Measurements from ENCODE around the gene U2AF2. TPM values are rescaled to one million over a fixed set of nuclear protein-coding genes. Genes with fewer than 3 reads are reported as not detected.

U2AF2 gene
- total RNA-seq, 2 experiments from 2014 or later = 211 to 264 TPM

DNA sequence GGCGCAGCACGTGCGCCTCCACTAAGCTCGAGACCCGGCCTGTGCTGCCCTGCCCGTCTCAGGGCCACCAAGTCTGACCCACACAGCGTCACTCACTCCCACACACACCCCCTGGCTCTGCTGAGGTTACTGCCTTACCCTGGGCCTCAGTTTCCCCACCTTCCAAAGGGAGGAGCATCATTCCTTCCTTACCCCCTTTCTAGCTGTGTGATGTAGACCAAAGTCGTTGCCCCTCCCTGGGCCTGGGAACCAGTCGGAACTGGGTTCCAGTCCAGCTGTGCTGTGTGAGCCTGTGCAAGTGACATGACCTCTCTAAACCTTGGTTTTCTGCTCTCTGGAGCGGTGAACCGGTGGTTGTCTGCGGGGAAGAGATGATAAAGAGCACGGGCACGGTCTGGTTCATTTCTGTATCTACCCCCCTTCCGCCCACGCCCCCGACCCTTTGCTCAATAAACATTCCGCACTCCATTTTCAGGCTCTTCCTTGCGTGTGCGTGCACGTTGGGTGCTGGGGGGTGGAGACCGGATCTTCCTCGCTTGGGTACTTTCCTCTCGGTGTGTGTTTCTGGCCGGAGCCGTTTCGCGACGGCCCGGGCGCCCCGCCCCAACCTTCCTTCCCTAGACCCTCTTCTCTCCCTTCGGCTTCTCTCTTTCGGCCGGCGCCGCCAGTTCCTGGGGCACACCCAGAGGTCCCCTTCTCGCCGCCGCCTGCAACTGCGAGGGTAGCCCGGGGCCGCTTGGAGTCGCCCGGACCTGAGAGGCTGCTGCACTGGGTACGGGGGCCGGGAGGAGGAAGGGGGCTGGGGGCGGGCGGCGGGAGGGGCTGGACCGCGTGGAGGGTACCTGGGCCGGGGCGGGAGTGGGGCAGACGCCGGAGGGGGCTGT, 11.6 kb upstream of the U2AF2 start, which contains the start of gene ZNF581:
Gene ZNF581, plus strand, starts transcription at position 647 of the 884 bp plus-strand sequence. CDS start 923 bp downstream, outside the sequence.
- peaks cover 38% of the 10 kb centered on the region for H3K36me3 ChIP-seq (ENCODE audit: insufficient read depth, low read length)
- peaks cover 62% of the 10 kb centered on the region for H3K4me1 ChIP-seq (ENCODE audit: insufficient read depth, low read length, poor library complexity, severe bottlenecking)
- H3K4me3 ChIP-seq (ENCODE audit: low read depth, low read length, poor library complexity, severe bottlenecking) = peak within 1 kb of the TSS; percentile 98
- no peak for TF ChIP-seq EZH2phosphoT487 (IDR thresholded peaks at IDR 0.05; ENCODE audit: borderline replicate concordance, low read depth, low read length)
- TF ChIP-seq, protein P1, sequence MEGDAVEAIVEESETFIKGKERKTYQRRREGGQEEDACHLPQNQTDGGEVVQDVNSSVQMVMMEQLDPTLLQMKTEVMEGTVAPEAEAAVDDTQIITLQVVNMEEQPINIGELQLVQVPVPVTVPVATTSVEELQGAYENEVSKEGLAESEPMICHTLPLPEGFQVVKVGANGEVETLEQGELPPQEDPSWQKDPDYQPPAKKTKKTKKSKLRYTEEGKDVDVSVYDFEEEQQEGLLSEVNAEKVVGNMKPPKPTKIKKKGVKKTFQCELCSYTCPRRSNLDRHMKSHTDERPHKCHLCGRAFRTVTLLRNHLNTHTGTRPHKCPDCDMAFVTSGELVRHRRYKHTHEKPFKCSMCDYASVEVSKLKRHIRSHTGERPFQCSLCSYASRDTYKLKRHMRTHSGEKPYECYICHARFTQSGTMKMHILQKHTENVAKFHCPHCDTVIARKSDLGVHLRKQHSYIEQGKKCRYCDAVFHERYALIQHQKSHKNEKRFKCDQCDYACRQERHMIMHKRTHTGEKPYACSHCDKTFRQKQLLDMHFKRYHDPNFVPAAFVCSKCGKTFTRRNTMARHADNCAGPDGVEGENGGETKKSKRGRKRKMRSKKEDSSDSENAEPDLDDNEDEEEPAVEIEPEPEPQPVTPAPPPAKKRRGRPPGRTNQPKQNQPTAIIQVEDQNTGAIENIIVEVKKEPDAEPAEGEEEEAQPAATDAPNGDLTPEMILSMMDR (conservative IDR thresholded peaks at IDR 0.05; ENCODE audit: low read length) = no peak
- H3K27ac ChIP-seq (ENCODE audit: low read depth, low read length, poor library complexity, severe bottlenecking) = peak within 1 kb of the TSS; percentile 86
- H3K4me2 ChIP-seq (ENCODE audit: low read length) = peak within 1 kb of the TSS; percentile 89
- H3K79me2 ChIP-seq (ENCODE audit: insufficient read depth, low read depth, low read length) = peaks cover 53% of the 10 kb centered on the region
- CTCF ChIA-PET (ENCODE audit: unreplicated experiment) = no interaction called here
- H4K20me1 ChIP-seq (ENCODE audit: insufficient read depth, low read length) = no peaks in the 10 kb centered on the region
- no TSS peak for BruUV-seq (replicated peaks)
- H2AFZ ChIP-seq (ENCODE audit: low read length) = no peak within 1 kb of the TSS; the same call in 1 of the 2 replicates
- DNase-seq (ENCODE audit: low spot score) = peak; percentile 88
- intact Hi-C loops (cut with micrococcal nuclease; ENCODE audit: unreplicated experiment) = loop anchor here (1.0 to 5.0 kb wide), 2 partner anchors 44 to 499 kb away; partner anchors contain the start of genes FIZ1 and ZNF444
- POLR2A ChIA-PET = interaction anchor here (0.6 to 0.7 kb wide), 2 partner anchors 11 to 18 kb away, joined by 3 read pairs; no protein-coding TSS in a partner anchor
- no peaks in the 10 kb centered on the region for H3K9me2 ChIP-seq (ENCODE audit: insufficient read depth, low read length)
- no peaks in the 10 kb centered on the region for H3K9me3 ChIP-seq (ENCODE audit: low read length)

DNA sequence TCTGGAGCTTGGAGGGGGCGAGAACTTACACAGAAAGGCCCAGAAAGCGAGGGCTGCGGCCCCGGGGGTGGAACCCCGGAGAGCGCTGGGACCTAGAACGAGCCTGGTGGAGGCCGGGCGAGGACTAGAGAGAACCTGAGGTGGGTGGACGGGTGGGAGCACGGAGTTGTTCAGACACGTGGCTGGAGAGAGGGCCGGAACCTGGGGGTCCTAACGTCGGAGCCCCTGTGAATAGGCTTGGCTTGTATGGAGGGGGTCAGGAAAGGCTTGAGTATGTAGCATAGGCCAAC, 11.0 kb upstream of the U2AF2 start:
- intact Hi-C loops (cut with micrococcal nuclease; ENCODE audit: unreplicated experiment) = loop anchor here (1.0 to 5.0 kb wide), 2 partner anchors 45 to 498 kb away; partner anchors contain the start of genes FIZ1 and ZNF444
- no peaks in the 10 kb centered on the region for H4K20me1 ChIP-seq (ENCODE audit: insufficient read depth, low read length)
- peaks cover 62% of the 10 kb centered on the region for H3K4me1 ChIP-seq (ENCODE audit: insufficient read depth, low read length, poor library complexity, severe bottlenecking)
- peaks cover 32% of the 10 kb centered on the region for H3K36me3 ChIP-seq (ENCODE audit: insufficient read depth, low read length)
- CTCF ChIA-PET (ENCODE audit: unreplicated experiment) = no interaction called here
- peak overlapping the region; percentile 86 for H3K27ac ChIP-seq (ENCODE audit: low read depth, low read length, poor library complexity, severe bottlenecking)
- H3K9me3 ChIP-seq (ENCODE audit: low read length) = no peaks in the 10 kb centered on the region
- no peaks in the 10 kb centered on the region for H3K9me2 ChIP-seq (ENCODE audit: insufficient read depth, low read length)
- H3K4me2 ChIP-seq (ENCODE audit: low read length) = peak overlapping the region; percentile 89
- H2AFZ ChIP-seq (ENCODE audit: low read length) = no peak overlapping the region
- no peak for DNase-seq (ENCODE audit: low spot score)
- H3K4me3 ChIP-seq (ENCODE audit: low read depth, low read length, poor library complexity, severe bottlenecking) = peak overlapping the region; percentile 98
- H3K79me2 ChIP-seq (ENCODE audit: insufficient read depth, low read depth, low read length) = peaks cover 59% of the 10 kb centered on the region
- TF ChIP-seq, protein P1 (conservative IDR thresholded peaks at IDR 0.05; ENCODE audit: low read length) = no peak
- no peak for TF ChIP-seq EZH2phosphoT487 (IDR thresholded peaks at IDR 0.05; ENCODE audit: borderline replicate concordance, low read depth, low read length)
- POLR2A ChIA-PET = no interaction called here
- no TSS peak for BruUV-seq (replicated peaks)

Measured in OCI-LY7 (cell line).